ENCODE measurements around the gene STX3.

The STX3 gene

DNA sequence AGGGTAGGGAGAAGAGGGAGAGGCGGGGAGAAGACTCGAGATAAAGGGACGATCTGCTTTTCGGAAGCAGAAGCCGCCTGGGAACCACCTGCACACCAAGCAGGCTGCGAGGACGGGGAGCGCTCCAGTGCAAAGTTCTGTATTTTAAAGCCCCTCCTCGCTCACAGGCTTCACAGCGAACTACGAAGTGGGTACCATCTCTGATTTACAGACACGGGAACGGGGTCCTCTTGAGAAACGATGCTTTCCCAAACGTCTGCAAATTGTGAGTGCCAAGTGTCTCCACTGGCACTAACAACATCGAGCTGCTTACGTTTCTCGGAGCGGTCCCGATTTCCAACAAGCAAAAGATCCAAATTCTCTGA is 700 bp upstream of the STX3 start:
- H3K4me3 Mint-ChIP-seq = peak overlapping the region; percentile 93
- no peaks in the 10 kb centered on the region for H3K36me3 Mint-ChIP-seq (ENCODE audit: low read depth)
- TF ChIP-seq CTCF (IDR thresholded peaks at IDR 0.05) = no peak
- H3K9me3 Mint-ChIP-seq = no peaks in the 10 kb centered on the region
- H3K4me1 Mint-ChIP-seq = peaks cover 38% of the 10 kb centered on the region
- peaks cover 4% of the 10 kb centered on the region for H3K27me3 Mint-ChIP-seq (ENCODE audit: low read depth, poor library complexity)
- peak; percentile 26 for DNase-seq
- no peak overlapping the region for H3K27ac Mint-ChIP-seq

DNA sequence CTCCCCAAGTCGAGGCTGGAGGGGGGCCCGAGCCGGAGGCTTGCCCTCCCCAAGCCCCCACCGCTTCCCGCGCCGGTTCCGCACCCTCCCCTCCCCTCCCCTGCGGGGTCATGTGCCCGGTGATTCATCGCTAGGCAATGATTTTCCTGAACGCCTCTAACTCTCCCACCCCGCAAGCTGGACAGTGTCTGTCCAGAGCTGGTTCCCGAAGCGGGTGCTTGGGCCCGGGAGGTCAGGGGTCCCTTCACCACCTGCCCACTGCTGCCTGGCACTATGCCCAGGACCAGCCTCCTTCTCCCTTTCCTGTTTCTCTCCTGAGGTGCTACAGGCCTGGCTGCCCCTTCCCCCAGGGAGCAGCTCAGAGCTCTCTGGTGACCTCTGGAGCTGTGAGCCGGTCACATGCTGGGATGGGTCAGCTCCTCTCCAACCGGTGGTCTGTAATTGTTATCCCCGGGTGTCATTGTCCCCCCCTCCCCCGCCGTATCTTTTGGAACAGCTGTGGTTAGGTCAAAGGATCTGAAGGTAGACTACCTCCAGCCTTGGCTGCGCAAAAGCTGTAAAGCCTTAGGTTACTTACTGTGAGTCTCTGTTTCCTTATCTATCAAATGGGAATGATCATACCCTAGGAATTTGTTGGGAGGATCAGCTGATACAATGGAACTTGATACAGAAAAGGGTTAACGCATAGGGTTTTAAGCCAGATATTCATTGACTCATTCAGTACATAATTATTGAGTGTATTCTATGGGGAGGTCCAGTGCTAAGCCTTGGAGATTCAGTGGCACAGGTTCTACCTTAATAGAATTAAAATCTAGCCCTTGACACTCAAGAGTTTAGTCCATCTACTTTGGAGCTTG is 753 bp downstream of the STX3 start:
- Mint-ChIP-seq H3K27me3 (ENCODE audit: low read depth, poor library complexity) (peaks cover 4% of the 10 kb centered on the region), H3K9me3 (no peaks in the 10 kb centered on the region), H3K4me3 (peak overlapping the region; percentile 94), H3K4me1 (peaks cover 46% of the 10 kb centered on the region), H3K36me3 (ENCODE audit: low read depth) (no peaks in the 10 kb centered on the region), H3K27ac (peak overlapping the region; percentile 91)
- DNase-seq = peak; percentile 52
- no peak for TF ChIP-seq CTCF (IDR thresholded peaks at IDR 0.05)

DNA sequence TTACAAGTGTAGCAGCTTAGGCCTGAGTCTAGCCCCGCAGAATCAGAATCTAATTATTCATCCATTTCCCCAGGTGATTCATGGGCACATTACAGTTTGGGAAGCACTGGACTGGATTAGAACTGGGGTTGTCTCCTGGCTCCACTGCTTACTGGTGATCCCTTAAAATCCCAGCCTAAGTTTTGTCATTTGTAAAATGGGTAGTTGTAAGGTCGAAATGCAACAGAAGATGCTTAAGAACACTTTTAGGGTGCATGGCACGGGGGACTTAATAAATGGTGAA is 1.3 kb downstream of the STX3 start:
- H3K27ac Mint-ChIP-seq = no peak overlapping the region
- no peaks in the 10 kb centered on the region for H3K9me3 Mint-ChIP-seq
- DNase-seq = no peak
- TF ChIP-seq CTCF (IDR thresholded peaks at IDR 0.05) = no peak
- H3K27me3 Mint-ChIP-seq (ENCODE audit: low read depth, poor library complexity) = peaks cover 4% of the 10 kb centered on the region
- H3K36me3 Mint-ChIP-seq (ENCODE audit: low read depth) = no peaks in the 10 kb centered on the region
- peak overlapping the region; percentile 94 for H3K4me3 Mint-ChIP-seq
- peaks cover 46% of the 10 kb centered on the region for H3K4me1 Mint-ChIP-seq

DNA sequence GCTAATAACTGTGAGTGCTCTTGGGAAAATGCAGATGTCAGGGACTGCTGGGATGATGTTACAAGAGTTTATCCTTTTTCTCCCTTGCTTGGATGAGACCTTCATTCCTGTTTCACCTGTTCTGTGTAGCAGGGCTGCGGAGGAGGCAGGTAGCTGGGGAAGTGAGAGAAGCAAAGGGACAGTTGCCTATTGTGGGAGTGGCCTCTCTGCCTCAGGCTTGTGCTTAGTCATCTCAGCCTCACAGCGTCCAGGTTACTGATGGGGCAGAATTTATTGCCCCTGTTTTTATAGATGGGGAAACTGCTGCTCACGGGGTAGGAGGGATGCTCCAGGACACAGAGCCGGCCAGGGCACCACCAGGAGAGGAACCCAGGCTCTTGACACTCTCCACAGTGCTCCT is 1.7 kb downstream of the STX3 start:
- no peaks in the 10 kb centered on the region for H3K36me3 Mint-ChIP-seq (ENCODE audit: low read depth)
- no peaks in the 10 kb centered on the region for H3K9me3 Mint-ChIP-seq
- no peak overlapping the region for H3K27ac Mint-ChIP-seq
- TF ChIP-seq CTCF (IDR thresholded peaks at IDR 0.05) = no peak
- DNase-seq = peak; percentile 5
- H3K4me1 Mint-ChIP-seq = peaks cover 46% of the 10 kb centered on the region
- H3K4me3 Mint-ChIP-seq = peak overlapping the region; percentile 94
- H3K27me3 Mint-ChIP-seq (ENCODE audit: low read depth, poor library complexity) = peaks cover 4% of the 10 kb centered on the region

GRCh38 chr11:59758401-59759037 is 3.3 kb downstream of the STX3 start:
- peaks cover 46% of the 10 kb centered on the region for H3K4me1 Mint-ChIP-seq
- H3K4me3 Mint-ChIP-seq = no peak overlapping the region
- H3K36me3 Mint-ChIP-seq (ENCODE audit: low read depth) = no peaks in the 10 kb centered on the region
- DNase-seq = no peak
- no peaks in the 10 kb centered on the region for H3K9me3 Mint-ChIP-seq
- no peak for TF ChIP-seq CTCF (IDR thresholded peaks at IDR 0.05)
- H3K27ac Mint-ChIP-seq = no peak overlapping the region
- peaks cover 4% of the 10 kb centered on the region for H3K27me3 Mint-ChIP-seq (ENCODE audit: low read depth, poor library complexity)

DNA sequence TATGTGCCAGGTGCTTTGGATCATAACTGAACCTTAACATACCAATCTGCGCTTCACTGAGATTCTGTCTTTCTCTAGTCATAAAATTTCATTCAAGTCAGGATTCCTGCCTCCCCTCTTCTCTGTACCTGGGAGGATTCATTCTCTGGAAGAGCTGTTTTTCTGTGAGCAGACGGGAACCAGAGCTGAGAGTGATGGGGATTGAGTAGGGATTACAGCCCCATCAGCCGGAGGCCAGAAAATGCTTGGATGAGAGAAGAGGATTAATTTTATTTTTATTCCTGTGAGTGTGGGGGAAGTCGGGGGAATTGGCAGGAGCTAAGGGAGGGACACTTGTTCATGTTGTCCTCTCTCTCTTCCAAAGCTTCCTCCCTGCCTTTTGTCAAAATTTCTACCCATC is 4.7 kb downstream of the STX3 start:
- no peak overlapping the region for H3K27ac Mint-ChIP-seq
- TF ChIP-seq CTCF (IDR thresholded peaks at IDR 0.05) = no peak
- DNase-seq = no peak
- no peaks in the 10 kb centered on the region for H3K36me3 Mint-ChIP-seq (ENCODE audit: low read depth)
- no peak overlapping the region for H3K4me3 Mint-ChIP-seq
- no peaks in the 10 kb centered on the region for H3K9me3 Mint-ChIP-seq
- peaks cover 36% of the 10 kb centered on the region for H3K4me1 Mint-ChIP-seq
- H3K27me3 Mint-ChIP-seq (ENCODE audit: low read depth, poor library complexity) = no peaks in the 10 kb centered on the region

Data from nephron progenitor cell (in vitro differentiated cells).